Choroid plexus epithelial cell (primary cell): Measurements from ENCODE around the gene MYO1G.

ENCODE experiments used
- DNase-seq: peaks from one replicate; pipeline ENCODE4 v3.0.0-alpha.2; 2010; ENCODE audit warnings: low read depth
- H3K4me3 ChIP-seq: 2 replicates; pipeline ENCODE4 v1.5.1; 2011; ENCODE audit warnings: low read depth, mild to moderate bottlenecking, control low read depth, low read length, moderate library complexity
- TF ChIP-seq, protein P1 (sequence below): conservative IDR thresholded peaks from 2 replicates; pipeline ENCODE4 v1.5.1; 2011; ENCODE audit warnings: low read depth, mild to moderate bottlenecking, control low read depth, inconsistent platforms, low read length, moderate library complexity

The MYO1G gene

DNA sequence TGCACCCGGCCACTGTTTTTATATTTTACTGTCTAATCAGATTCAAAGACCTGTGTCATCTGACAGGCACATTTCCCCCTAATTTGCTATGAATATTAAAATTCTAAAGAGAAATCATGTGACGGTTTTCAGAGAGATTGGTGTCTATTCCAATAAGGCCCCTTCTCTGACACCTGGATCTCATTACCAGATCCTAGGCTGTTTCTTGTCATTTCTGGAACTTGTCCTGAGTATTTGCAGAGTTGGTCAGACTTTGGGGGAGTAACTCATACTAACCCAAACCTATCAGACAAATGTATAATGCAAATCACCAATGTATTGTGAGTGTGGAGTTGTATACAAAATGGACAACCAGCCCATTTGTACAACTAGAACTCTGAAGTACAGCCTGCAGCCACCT is 29.5 kb downstream of the MYO1G start:
- DNase-seq: no peak
- TF ChIP-seq, protein P1, sequence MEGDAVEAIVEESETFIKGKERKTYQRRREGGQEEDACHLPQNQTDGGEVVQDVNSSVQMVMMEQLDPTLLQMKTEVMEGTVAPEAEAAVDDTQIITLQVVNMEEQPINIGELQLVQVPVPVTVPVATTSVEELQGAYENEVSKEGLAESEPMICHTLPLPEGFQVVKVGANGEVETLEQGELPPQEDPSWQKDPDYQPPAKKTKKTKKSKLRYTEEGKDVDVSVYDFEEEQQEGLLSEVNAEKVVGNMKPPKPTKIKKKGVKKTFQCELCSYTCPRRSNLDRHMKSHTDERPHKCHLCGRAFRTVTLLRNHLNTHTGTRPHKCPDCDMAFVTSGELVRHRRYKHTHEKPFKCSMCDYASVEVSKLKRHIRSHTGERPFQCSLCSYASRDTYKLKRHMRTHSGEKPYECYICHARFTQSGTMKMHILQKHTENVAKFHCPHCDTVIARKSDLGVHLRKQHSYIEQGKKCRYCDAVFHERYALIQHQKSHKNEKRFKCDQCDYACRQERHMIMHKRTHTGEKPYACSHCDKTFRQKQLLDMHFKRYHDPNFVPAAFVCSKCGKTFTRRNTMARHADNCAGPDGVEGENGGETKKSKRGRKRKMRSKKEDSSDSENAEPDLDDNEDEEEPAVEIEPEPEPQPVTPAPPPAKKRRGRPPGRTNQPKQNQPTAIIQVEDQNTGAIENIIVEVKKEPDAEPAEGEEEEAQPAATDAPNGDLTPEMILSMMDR: no peak
- no peak overlapping the region for H3K4me3 ChIP-seq

DNA sequence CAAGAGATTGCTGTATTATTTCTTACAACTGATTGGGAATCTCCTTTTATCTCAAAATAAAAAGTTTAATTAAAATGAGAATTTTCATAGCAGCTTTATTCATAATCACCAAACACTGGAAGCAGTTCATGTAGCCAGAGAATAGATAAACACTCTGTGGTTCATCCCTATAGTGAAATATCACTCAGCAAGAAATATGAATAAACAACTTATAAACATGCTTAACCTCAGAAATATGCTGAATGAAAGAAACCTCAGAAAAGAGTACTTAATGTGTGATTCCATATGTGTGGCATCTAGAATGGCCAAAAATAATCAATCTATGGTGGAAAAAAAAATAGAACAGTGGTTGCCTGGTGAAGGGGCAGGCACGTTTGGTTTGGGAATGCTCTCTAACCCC is 33.3 kb downstream of the MYO1G start:
- no peak for DNase-seq
- H3K4me3 ChIP-seq: no peak overlapping the region
- TF ChIP-seq, protein P1: no peak

DNA sequence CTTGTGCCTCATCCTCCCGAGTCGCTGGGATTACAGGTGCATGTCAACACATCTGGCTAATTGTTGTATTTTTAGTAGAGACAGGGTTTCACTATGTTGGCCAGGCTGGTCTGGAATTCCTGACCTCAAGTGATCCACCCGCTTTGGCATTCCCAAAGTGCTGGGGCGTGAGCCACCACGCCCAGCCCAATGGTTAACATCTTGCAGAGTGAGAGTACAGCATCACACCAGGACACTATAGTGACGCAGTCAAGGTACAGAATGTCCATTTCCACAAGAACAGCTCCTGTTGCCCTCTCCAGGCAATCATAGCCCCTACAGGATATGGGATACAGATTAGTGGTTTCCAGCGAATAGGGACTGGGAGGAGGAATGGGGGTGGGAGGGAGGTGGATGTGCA is 34.0 kb downstream of the MYO1G start:
- TF ChIP-seq, protein P1: no peak
- H3K4me3 ChIP-seq: no peak overlapping the region
- DNase-seq: no peak

DNA sequence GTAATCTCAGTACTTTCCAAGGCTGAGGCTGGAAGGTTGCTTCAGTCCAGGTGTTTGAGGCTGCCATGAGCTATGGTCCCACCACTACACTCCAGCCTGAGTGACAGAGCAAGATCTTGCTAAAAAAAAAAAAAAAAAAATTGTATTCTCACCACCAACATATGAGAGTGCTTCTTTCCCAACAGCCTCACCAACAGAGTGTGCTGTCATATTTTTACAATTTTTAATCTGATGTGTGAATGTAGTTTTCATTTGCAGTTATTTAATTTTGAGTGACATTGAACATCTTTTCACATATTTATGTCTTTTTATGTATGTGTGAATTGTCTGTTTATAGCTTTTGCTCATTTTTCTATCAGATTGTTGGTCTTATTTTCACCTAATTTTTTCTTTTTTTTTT is 35.2 kb downstream of the MYO1G start:
- H3K4me3 ChIP-seq: no peak overlapping the region
- no peak for DNase-seq
- TF ChIP-seq, protein P1: no peak

DNA sequence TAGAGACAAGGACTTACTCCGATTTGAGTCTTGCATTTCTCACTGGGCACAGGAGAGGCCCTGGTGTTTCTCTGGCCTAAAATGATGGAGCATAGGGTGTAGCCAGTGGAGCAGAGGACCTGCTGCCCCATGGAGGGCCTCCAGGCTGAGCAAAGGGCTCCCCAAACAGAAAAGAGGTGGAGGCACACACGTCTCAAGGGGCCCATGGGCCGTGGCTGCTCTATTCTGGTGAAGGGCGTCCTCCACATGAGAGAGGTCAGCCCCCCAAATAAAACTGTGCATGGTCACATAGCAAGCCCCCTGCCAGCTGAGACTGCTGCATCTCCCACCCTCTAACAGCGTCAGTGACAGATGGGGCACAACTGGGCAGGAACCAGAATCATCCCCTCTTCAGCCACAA is 41.4 kb downstream of the MYO1G start:
- H3K4me3 ChIP-seq: no peak overlapping the region
- TF ChIP-seq, protein P1: no peak
- no peak for DNase-seq

DNA sequence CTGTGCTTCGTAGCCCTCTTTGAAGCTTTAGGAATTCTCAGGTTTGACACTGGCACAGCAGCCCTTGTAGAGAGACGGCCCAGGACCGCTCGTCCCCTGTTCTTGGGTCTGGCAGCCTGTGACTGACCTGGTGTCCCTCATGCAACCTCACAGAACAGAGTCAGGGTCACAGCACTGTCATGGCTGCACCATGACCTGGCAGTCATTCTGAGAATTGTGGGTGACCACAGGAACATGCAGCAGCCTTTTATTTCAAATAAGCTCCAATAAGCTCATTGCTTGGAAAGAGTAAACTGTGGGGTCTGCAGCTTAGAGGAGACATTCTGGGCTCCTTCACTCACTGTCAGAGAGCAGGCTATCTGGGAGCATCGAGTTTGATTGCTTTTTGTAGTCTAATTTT is 42.5 kb downstream of the MYO1G start:
- TF ChIP-seq, protein P1: no peak
- DNase-seq: no peak
- H3K4me3 ChIP-seq: no peak overlapping the region

DNA sequence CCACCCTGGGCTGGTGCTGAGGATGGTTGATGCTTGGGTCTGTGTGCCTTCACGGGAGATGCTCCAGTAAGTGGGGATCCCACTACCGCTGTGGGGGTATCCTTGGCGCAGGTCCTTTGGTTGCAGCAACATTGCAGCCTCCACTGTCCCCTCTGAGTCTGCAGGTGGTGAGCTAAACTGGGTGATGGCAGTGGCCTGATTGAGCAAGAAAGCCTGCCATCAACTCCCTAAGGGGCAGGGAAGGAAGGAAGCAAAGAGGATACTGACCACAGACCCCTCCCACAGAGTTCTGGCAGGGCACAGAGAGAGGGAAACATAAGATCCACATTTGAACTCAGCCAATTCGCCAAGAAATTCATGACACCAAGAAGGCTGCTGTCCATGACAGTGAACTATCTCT is 43.2 kb downstream of the MYO1G start:
- no peak for DNase-seq
- TF ChIP-seq, protein P1: no peak
- no peak overlapping the region for H3K4me3 ChIP-seq
